GM12878 (cell line): ENCODE data around the gene OPA1. TPM values are rescaled to one million over a fixed set of nuclear protein-coding genes. Genes with fewer than 3 reads are reported as not detected.

ENCODE experiments used
- ATAC-seq: fragments of 200-7000 bp; cut with Tn5 transposase; 3 replicates; pipeline ENCODE4 v1.9.1; 2020; ENCODE audit warnings: mild to moderate bottlenecking, moderate library complexity
- BruUV-seq: library from RNA; stranded (reverse); fragments of 400-500 nt; replicated peaks from 2 replicates; lab custom pipeline; 2021; lab: Mats Ljungman, UMichigan
- CTCF ChIA-PET: fragments of 300-600 bp; sonication (Branson Sonifier 250); formaldehyde crosslinking; extraction: SDS; loops from one replicate; lab custom pipeline; 2021; ENCODE audit warnings: inconsistent platforms; lab: Yijun Ruan, JAX
- POLR2A ChIA-PET: fragments of 350-600 bp; formaldehyde crosslinking; extraction: SDS; loops from one replicate; lab custom pipeline; 2021; ENCODE audit warnings: inconsistent platforms; lab: Charles Lee
- RAD21 ChIA-PET: fragments of 300-600 bp; sonication (Branson Sonifier 250); formaldehyde crosslinking; loops from one replicate; lab custom pipeline; 2023; ENCODE audit warnings: antibody characterized with exemption; ENCODE audit not compliant: unreplicated experiment; lab: Charles Lee
- SMC1A ChIA-PET: fragments of 300-600 bp; sonication (Branson Sonifier 250); formaldehyde crosslinking; loops from one replicate; lab custom pipeline; 2023; ENCODE audit not compliant: unreplicated experiment, uncharacterized antibody; lab: Charles Lee
- DNase-seq: peaks from one replicate; pipeline ENCODE4 v3.0.0-alpha.2; 2011; ENCODE audit warnings: low read depth, low spot score
- FAIRE-seq: peaks from 3 replicates; lab custom pipeline; 2011; peaks lifted over from hg19 to GRCh38; lab: Jason Lieb, UNC
- H2AFZ ChIP-seq: 2 replicates; pipeline ENCODE4 v1.6.0; 2011; ENCODE audit warnings: low read depth, low read length, control low read depth; ENCODE audit not compliant: control insufficient read depth
- H3K27ac ChIP-seq: 2 replicates; pipeline ENCODE4 v1.5.1; 2011; ENCODE audit warnings: control low read depth; ENCODE audit not compliant: control insufficient read depth, insufficient read depth
- H3K27me3 ChIP-seq, 2 experiments: replicated peaks in 1 of 2; 2 replicates each; pipeline versions ENCODE4 v1.6.0 to v1.6.1; 2011; ENCODE audit warnings: low read length in 1 of 2; ENCODE audit not compliant: control insufficient read depth in 2 of 2, insufficient read depth in 2 of 2
- H3K36me3 ChIP-seq, 2 experiments: 2 replicates each; pipeline ENCODE4 v1.5.1; 2011; ENCODE audit warnings: low read length in 1 of 2; ENCODE audit not compliant: control insufficient read depth in 2 of 2, insufficient read depth in 2 of 2
- H3K4me1 ChIP-seq: 2 replicates; pipeline ENCODE4 v1.6.1; 2011; ENCODE audit warnings: mild to moderate bottlenecking, low read length, moderate library complexity, mixed read lengths; ENCODE audit not compliant: control insufficient read depth, insufficient read depth
- H3K4me2 ChIP-seq: 2 replicates; pipeline ENCODE4 v1.6.0; 2011; ENCODE audit warnings: control low read depth; ENCODE audit not compliant: control insufficient read depth, insufficient read depth
- H3K4me3 ChIP-seq: fragments of 200-600 bp; sonication (generic); 2 replicates; pipeline ENCODE4 v1.5.1; 2016
- H3K79me2 ChIP-seq: 2 replicates; pipeline ENCODE4 v1.6.0; 2011; ENCODE audit warnings: low read length; ENCODE audit not compliant: control insufficient read depth, insufficient read depth
- H3K9ac ChIP-seq: 2 replicates; pipeline ENCODE4 v1.8.0; 2011; ENCODE audit warnings: low read length, control low read depth, mixed read lengths; ENCODE audit not compliant: control insufficient read depth, insufficient read depth
- H3K9me3 ChIP-seq: replicated peaks from 3 replicates; pipeline ENCODE4 v1.5.1; 2011; ENCODE audit warnings: mild to moderate bottlenecking, low read length; ENCODE audit not compliant: control insufficient read depth, insufficient read depth
- H4K20me1 ChIP-seq: 2 replicates; pipeline ENCODE4 v1.6.0; 2011; ENCODE audit not compliant: control insufficient read depth, insufficient read depth
- NR2F1 ChIP-seq: fragments of 450-650 bp; conservative IDR thresholded peaks from 2 replicates; pipeline ENCODE4 v1.6.1; 2017; ENCODE audit warnings: mild to moderate bottlenecking
- NRF1 ChIP-seq: conservative IDR thresholded peaks from 2 replicates; pipeline ENCODE4 v1.6.1; 2011; ENCODE audit warnings: mild to moderate bottlenecking, low read depth, low read length, improper control_type of control experiment
- RBBP5 ChIP-seq: fragments of 200-600 bp; sonication (generic); conservative IDR thresholded peaks from 2 replicates; pipeline ENCODE4 v1.6.1; 2016
- ZNF274 ChIP-seq: IDR thresholded peaks from one replicate; pipeline ENCODE4 v1.8.0; 2011; ENCODE audit not compliant: insufficient read length, insufficient read depth
- WGBS: methylation state at CpG from one replicate; pipeline ENCODE4 v1.1.6; 2016; ENCODE audit warnings: low lambda C conversion rate; ENCODE audit not compliant: insufficient replicate concordance, insufficient coverage; ENCODE audit errors: missing lambda C conversion rate; 5-methylcytosine and 5-hydroxymethylcytosine counted together
- in situ Hi-C: fragments of 300-500 bp; cut with MboI; formaldehyde crosslinking; loops from 9 replicates; pipeline ENCODE4 v1.14.3; 2018; ENCODE audit warnings: mixed read lengths
- intact Hi-C: fragments of 100-400 bp; cut with micrococcal nuclease; formaldehyde crosslinking; loops from one replicate; pipeline ENCODE4 v1.14.2; 2022; ENCODE audit not compliant: unreplicated experiment
- polyA plus RNA-seq, 11 experiments: library from polyadenylated mRNA; depleted of rRNA in 4 of 11; unstranded in 6 of 11; stranded (reverse) in 5 of 11; fragments of >200 nt; fragmentation: Nextera tagmentation in 4 of 11; fragmentation: Illumina TruSeq in 1 of 11; extraction: Ambion mirVana in 4 of 11; extraction: Trizol in 1 of 11; gene quantifications; 1 replicate in 1 of 11; 2 replicates in 10 of 11; pipeline versions ENCODE4 v1.2.1 to v1.2.3, GENCODE V29; 2011 to 2016; ENCODE audit warnings: inconsistent platforms in 2 of 11, missing spikeins in 2 of 11, low read depth in 1 of 11
- total RNA-seq, 4 experiments: library from RNA; depleted of rRNA in 3 of 4; stranded (reverse); fragments of >200 nt in 3 of 4; fragmentation: Illumina TruSeq in 1 of 4; extraction: Trizol in 1 of 4; gene quantifications; 2 replicates each; pipeline versions ENCODE4 v1.2.1 to v1.2.3, GENCODE V29; 2013 to 2021

OPA1 gene
- total and polyA plus RNA-seq, 10 of the 15 experiments (the other 5 are each of a cell fraction or from before 2014, with no cell fraction given), result 14.7 to 108 (median 59.3) TPM

GRCh38 chr3:193545304-193545703 is 47.7 kb upstream of the OPA1 start:
- no peaks in the 10 kb centered on the region for H3K27me3 ChIP-seq
- CTCF ChIA-PET, result no interaction called here
- no peak overlapping the region for H3K27ac ChIP-seq
- H3K4me3 ChIP-seq, result no peak overlapping the region
- H3K36me3 ChIP-seq, result no peaks in the 10 kb centered on the region
- H3K4me2 ChIP-seq, result no peak overlapping the region
- RAD21 ChIA-PET, result no interaction called here
- no peaks in the 10 kb centered on the region for H4K20me1 ChIP-seq
- POLR2A ChIA-PET, result no interaction called here
- no peak for ATAC-seq
- no peak overlapping the region for H2AFZ ChIP-seq
- H3K79me2 ChIP-seq, result no peaks in the 10 kb centered on the region
- no peaks in the 10 kb centered on the region for H3K4me1 ChIP-seq
- intact Hi-C loops, result no loop called here
- no TSS peak for BruUV-seq
- in situ Hi-C loops, result no loop called here
- H3K9me3 ChIP-seq, result no peaks in the 10 kb centered on the region
- H3K9ac ChIP-seq, result no peak overlapping the region
- 35% methylated on average over 1 of the region's 1 CpG for WGBS
- SMC1A ChIA-PET, result no interaction called here
- no peak for DNase-seq
- no peak for FAIRE-seq
- TF ChIP-seq NR2F1 (no peak), RBBP5 (no peak)

GRCh38 chr3:193546129-193546528 is 46.9 kb upstream of the OPA1 start:
- in situ Hi-C loops, result no loop called here
- Histone ChIP-seq H4K20me1 (no peaks in the 10 kb centered on the region), H3K27me3 (no peaks in the 10 kb centered on the region), H3K79me2 (no peaks in the 10 kb centered on the region)
- CTCF ChIA-PET, result no interaction called here
- no peak for TF ChIP-seq ZNF274
- TF ChIP-seq NRF1, result no peak
- TF ChIP-seq, all 136 proteins: peak for 0
- no TSS peak for BruUV-seq
- H3K4me2 ChIP-seq, result no peak overlapping the region
- H2AFZ ChIP-seq, result no peak overlapping the region
- no peak overlapping the region for H3K27ac ChIP-seq
- no peak overlapping the region for H3K4me3 ChIP-seq
- FAIRE-seq (no peak), DNase-seq (no peak), ATAC-seq (no peak)
- H3K9ac ChIP-seq, result no peak overlapping the region
- intact Hi-C loops, result no loop called here
- no peaks in the 10 kb centered on the region for H3K36me3 ChIP-seq
- ChIA-PET POLR2A (no interaction called here), SMC1A (no interaction called here), RAD21 (no interaction called here)
- H3K4me1 ChIP-seq, result no peaks in the 10 kb centered on the region
- no peaks in the 10 kb centered on the region for H3K9me3 ChIP-seq
